Stimulated activated CD4-positive, alpha-beta T cell treated with anti-CD3 and anti-CD28 coated beads, Interleukin-2, amount 100 ng/mL, for 24 hours (primary cell): Measurements from ENCODE around the gene CSAG1.
"Not testable (repeated sequence)": the region's sequence is repeated elsewhere in the genome, so short reads cannot be mapped to it uniquely, and the experiment has no call there.

Experiments
- DNase-seq, 2 donors: peaks; one replicate each; pipeline ENCODE4 v3.0.0-alpha.2; 2020

CSAG1 gene, protein sequence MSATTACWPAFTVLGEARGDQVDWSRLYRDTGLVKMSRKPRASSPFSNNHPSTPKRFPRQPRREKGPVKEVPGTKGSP

GRCh38 chrX:152733261-152733975 is at the start of gene CSAG1, which contains the start of gene MAGEA12:
TSS of gene CSAG1 (minus strand) at chrX:152733721. CDS start at chrX:152732460, 1,261 bp downstream.
TSS of gene MAGEA12 (plus strand) at chrX:152733757. CDS start at chrX:152736162, 2,405 bp downstream.
- DNase-seq, result no peak

GRCh38 chrX:152769549-152770289 is 36.2 kb upstream of the CSAG1 start, which contains the start of gene MAGEA6:
TSS of gene MAGEA6 (minus strand) at chrX:152769689. CDS start at chrX:152767650, 2,039 bp downstream.
- DNase-seq, result not testable (repeated sequence)

GRCh38 chrX:152766562-152766961 is 33.0 kb upstream of the CSAG1 start:
- not testable (repeated sequence) for DNase-seq

- not testable (repeated sequence) for DNase-seq
Measured at GRCh38 chrX:152761582-152761981, 28.1 kb upstream of the CSAG1 start.

- DNase-seq, result not testable (repeated sequence)
Measured at GRCh38 chrX:152759544-152759943, 26.0 kb upstream of the CSAG1 start.

DNA sequence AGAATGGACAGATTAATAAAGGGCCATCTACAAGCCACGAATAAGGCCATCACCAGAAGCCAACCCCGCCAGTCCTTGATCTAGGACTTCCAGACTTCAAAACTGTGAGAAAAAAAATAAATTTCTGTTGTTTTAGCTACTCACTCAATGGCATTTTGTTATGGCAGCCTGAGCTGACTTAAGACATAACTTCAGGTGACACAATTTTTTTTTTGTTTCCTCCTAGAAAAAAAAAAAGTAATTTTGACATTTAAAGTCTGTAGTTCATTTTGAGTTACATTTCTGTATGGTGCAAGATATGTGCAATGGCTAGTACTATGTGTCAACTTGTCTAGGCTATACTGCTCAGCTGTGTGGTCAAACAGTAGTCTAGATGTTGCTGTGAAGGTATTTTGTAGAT is 25.4 kb upstream of the CSAG1 start, which contains the start of gene CSAG3:
Gene CSAG3 (plus strand): TSS at position 301 of the 400 bp plus-strand sequence.
- not testable (repeated sequence) for DNase-seq

- not testable (repeated sequence) for DNase-seq
Measured at GRCh38 chrX:152754871-152755270, 21.4 kb upstream of the CSAG1 start.

GRCh38 chrX:152753686-152754650 is 20.4 kb upstream of the CSAG1 start, which contains the start of gene MAGEA2:
TSS of gene MAGEA2 (minus strand) at chrX:152753842. CDS start at chrX:152751363, 2,479 bp downstream.
- not testable (repeated sequence) for DNase-seq

- DNase-seq, result no peak
Measured at GRCh38 chrX:152738560-152738959, 5.0 kb upstream of the CSAG1 start.

- not testable (repeated sequence) for DNase-seq
Measured at GRCh38 chrX:152736528-152736927, 3.0 kb upstream of the CSAG1 start.

- no peak for DNase-seq
Measured at GRCh38 chrX:152735860-152736511, 2.5 kb upstream of the CSAG1 start.

- DNase-seq, result no peak
Measured at GRCh38 chrX:152735101-152735500, 1.6 kb upstream of the CSAG1 start.

- DNase-seq, result not testable (repeated sequence)
Measured at GRCh38 chrX:152734143-152734858, 780 bp upstream of the CSAG1 start.

- DNase-seq, result no peak
Measured at GRCh38 chrX:152725409-152725808, 8.1 kb downstream of the CSAG1 start.

DNA sequence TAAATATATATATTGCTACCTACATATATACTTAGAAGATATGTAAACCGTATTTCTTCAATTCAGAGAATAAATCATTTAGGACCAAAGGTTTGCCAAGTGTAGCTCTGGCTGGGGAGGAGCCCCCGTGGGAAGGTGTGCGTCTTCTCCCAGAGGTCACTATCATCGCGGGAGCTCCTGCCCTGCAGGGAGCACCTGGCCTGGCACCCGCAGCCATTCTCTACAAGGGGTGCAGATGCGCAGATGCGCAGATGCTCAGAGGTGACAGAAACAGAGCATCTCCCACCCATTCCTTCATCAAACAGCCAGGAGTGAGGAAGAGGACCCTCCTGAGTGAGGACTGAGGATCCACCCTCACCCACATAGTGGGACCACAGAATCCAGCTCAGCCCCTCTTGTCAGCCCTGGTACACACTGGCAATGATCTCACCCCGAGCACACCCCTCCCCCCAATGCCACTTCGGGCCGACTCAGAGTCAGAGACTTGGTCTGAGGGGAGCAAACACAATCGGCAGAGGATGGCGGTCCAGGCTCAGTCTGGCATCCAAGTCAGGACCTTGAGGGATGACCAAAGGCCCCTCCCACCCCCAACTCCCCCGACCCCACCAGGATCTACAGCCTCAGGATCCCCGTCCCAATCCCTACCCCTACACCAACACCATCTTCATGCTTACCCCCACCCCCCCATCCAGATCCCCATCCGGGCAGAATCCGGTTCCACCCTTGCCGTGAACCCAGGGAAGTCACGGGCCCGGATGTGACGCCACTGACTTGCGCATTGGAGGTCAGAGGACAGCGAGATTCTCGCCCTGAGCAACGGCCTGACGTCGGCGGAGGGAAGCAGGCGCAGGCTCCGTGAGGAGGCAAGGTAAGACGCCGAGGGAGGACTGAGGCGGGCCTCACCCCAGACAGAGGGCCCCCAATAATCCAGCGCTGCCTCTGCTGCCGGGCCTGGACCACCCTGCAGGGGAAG is 19.4 kb downstream of the CSAG1 start, which contains the start of gene MAGEA2B:
Gene MAGEA2B (plus strand): TSS at position 814 of the 973 bp plus-strand sequence. CDS start 2,479 bp downstream, outside the sequence.
- not testable (repeated sequence) for DNase-seq

DNA sequence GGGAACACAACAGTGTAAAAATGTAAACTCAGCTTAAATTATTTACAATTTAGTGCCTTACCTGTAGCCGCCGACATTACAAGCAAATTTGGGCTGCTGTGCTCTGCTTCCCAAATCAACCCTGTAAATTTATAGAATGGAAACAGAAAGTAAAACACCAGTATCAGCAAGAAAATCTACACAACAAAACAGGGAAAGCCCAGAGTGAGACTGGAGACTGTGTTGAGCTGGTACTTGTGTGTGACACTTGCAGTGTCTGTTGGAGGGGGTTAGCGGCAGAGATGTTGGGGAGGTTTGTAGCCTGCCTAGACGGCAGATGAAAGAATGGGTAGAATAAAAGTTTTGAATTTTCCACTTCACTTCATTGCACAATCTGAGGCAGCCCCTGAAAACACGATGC is 20.3 kb downstream of the CSAG1 start:
- not testable (repeated sequence) for DNase-seq

GRCh38 chrX:152709173-152709572 is 24.3 kb downstream of the CSAG1 start, which contains the start of gene CSAG2:
TSS of gene CSAG2 (minus strand) at chrX:152709273. CDS start at chrX:152709112, 161 bp downstream.
- not testable (repeated sequence) for DNase-seq

DNA sequence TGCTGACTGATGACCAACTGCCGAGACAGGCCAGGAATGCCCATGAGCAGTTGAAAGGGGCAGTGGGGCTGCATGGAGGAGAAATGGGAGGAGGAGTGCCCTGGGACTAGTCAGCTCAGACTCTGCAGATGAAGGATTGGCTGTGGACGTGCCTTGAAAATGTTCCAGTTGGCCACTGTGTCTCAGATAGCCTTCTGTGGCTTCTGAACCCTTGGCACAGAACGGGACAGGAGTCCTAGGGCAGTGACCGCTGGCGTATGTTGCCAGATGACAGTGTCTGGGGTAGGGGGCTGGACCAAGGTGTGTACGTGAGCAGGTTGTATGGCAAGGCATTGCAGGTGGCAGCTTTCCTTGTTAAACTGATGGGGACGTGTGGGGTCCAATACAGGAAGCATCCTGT is 27.0 kb downstream of the CSAG1 start:
- DNase-seq, result not testable (repeated sequence)

DNA sequence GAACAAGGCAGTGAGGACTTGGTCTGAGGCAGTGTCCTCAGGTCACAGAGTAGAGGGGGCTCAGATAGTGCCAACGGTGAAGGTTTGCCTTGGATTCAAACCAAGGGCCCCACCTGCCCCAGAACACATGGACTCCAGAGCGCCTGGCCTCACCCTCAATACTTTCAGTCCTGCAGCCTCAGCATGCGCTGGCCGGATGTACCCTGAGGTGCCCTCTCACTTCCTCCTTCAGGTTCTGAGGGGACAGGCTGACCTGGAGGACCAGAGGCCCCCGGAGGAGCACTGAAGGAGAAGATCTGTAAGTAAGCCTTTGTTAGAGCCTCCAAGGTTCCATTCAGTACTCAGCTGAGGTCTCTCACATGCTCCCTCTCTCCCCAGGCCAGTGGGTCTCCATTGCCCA is 33.1 kb downstream of the CSAG1 start:
- DNase-seq, result not testable (repeated sequence)
